Measurements from ENCODE around the gene SNX18. TPM values are rescaled to one million over a fixed set of nuclear protein-coding genes. Genes with fewer than 3 reads are reported as not detected.

The SNX18 gene
- total RNA-seq, 1 experiment from 2014 or later: 28.0 TPM

DNA sequence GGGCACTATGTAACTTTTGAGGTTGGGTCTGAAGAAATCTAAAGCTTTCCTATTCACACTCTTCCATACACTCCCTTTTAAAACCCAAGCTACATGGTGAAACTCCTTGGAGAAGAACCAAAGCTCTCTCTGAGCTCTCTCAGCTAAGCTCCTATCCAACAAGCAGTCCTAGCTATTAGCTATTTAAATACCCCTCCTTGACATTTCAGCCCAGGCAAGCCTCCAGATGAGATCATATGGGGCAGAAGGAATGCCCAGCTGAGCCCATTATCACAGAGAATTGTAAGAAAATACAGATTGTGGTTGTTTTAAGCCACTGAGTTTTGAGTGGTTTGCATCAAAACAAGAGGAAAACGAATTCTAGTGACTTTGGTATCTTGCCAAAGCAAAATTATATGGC lies 46.9 kb upstream of the SNX18 start:
- no peak for DNase-seq
- POLR2A ChIA-PET: no interaction called here
- Histone ChIP-seq H3K9me3 (peaks cover 5% of the 10 kb centered on the region; the same call in 1 of the 2 replicates), H3K4me1 (no peaks in the 10 kb centered on the region), H3K4me3 (ENCODE audit: low read depth, low read length) (no peak overlapping the region), H3K27me3 (replicated peaks; ENCODE audit: control insufficient read depth, insufficient read depth, low read length) (no peaks in the 10 kb centered on the region), H3K36me3 (ENCODE audit: control insufficient read depth, insufficient read depth, low read length) (no peaks in the 10 kb centered on the region)
- no peaks in the 10 kb centered on the region for H3K36me3 Mint-ChIP-seq (ENCODE audit: insufficient read depth, unreplicated experiment)
- H3K27me3 Mint-ChIP-seq (ENCODE audit: insufficient read depth, unreplicated experiment): no peaks in the 10 kb centered on the region
- CTCF ChIA-PET: no interaction called here
- intact Hi-C loops (cut with micrococcal nuclease; ENCODE audit: unreplicated experiment): no loop called here
- no peak overlapping the region for H3K4me3 Mint-ChIP-seq (ENCODE audit: unreplicated experiment)
- H3K9me3 Mint-ChIP-seq (ENCODE audit: unreplicated experiment): peaks cover 9% of the 10 kb centered on the region
- peaks cover 30% of the 10 kb centered on the region for H3K4me1 Mint-ChIP-seq (ENCODE audit: low read depth, unreplicated experiment)
- no TSS peak for BruUV-seq (replicated peaks)
- no peak overlapping the region for H3K27ac Mint-ChIP-seq (ENCODE audit: unreplicated experiment)
- TF ChIP-seq, protein P1, sequence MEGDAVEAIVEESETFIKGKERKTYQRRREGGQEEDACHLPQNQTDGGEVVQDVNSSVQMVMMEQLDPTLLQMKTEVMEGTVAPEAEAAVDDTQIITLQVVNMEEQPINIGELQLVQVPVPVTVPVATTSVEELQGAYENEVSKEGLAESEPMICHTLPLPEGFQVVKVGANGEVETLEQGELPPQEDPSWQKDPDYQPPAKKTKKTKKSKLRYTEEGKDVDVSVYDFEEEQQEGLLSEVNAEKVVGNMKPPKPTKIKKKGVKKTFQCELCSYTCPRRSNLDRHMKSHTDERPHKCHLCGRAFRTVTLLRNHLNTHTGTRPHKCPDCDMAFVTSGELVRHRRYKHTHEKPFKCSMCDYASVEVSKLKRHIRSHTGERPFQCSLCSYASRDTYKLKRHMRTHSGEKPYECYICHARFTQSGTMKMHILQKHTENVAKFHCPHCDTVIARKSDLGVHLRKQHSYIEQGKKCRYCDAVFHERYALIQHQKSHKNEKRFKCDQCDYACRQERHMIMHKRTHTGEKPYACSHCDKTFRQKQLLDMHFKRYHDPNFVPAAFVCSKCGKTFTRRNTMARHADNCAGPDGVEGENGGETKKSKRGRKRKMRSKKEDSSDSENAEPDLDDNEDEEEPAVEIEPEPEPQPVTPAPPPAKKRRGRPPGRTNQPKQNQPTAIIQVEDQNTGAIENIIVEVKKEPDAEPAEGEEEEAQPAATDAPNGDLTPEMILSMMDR (IDR thresholded peaks at IDR 0.05; ENCODE audit: insufficient read depth in 1 of 2, low read depth in 1 of 2, low read length in 1 of 2, severe bottlenecking in 1 of 2, unreplicated experiment in 1 of 2): no peak

- H3K36me3 Mint-ChIP-seq (ENCODE audit: insufficient read depth, unreplicated experiment): no peaks in the 10 kb centered on the region
- no TSS peak for BruUV-seq (replicated peaks)
- H3K36me3 ChIP-seq (ENCODE audit: control insufficient read depth, insufficient read depth, low read length): no peaks in the 10 kb centered on the region
- ChIA-PET POLR2A (interaction anchor here (0.7 kb wide), 1 partner anchor 435 kb away, joined by 3 read pairs; no protein-coding TSS in a partner anchor), CTCF (no interaction called here)
- no peaks in the 10 kb centered on the region for H3K27me3 ChIP-seq (replicated peaks; ENCODE audit: control insufficient read depth, insufficient read depth, low read length)
- DNase-seq: no peak
- no peaks in the 10 kb centered on the region for H3K27me3 Mint-ChIP-seq (ENCODE audit: insufficient read depth, unreplicated experiment)
- no peak overlapping the region for H3K4me3 ChIP-seq (ENCODE audit: low read depth, low read length)
- peaks cover 4% of the 10 kb centered on the region; the same call in 1 of the 2 replicates for H3K9me3 ChIP-seq
- H3K4me1 Mint-ChIP-seq (ENCODE audit: low read depth, unreplicated experiment): peaks cover 30% of the 10 kb centered on the region
- TF ChIP-seq, protein P1 (IDR thresholded peaks at IDR 0.05; ENCODE audit: insufficient read depth in 1 of 2, low read depth in 1 of 2, low read length in 1 of 2, severe bottlenecking in 1 of 2, unreplicated experiment in 1 of 2): no peak
- H3K27ac Mint-ChIP-seq (ENCODE audit: unreplicated experiment): no peak overlapping the region
- no peaks in the 10 kb centered on the region for H3K4me1 ChIP-seq
- H3K9me3 Mint-ChIP-seq (ENCODE audit: unreplicated experiment): peaks cover 6% of the 10 kb centered on the region
- intact Hi-C loops (cut with micrococcal nuclease; ENCODE audit: unreplicated experiment): no loop called here
- H3K4me3 Mint-ChIP-seq (ENCODE audit: unreplicated experiment): no peak overlapping the region
These were observed 46.2 kb upstream of the SNX18 start for GRCh38 chr5:54471398-54471797.

- peaks cover 7% of the 10 kb centered on the region for H3K9me3 Mint-ChIP-seq (ENCODE audit: unreplicated experiment)
- Histone ChIP-seq H3K4me1 (no peaks in the 10 kb centered on the region; the same call in 1 of the 2 replicates), H3K4me3 (ENCODE audit: low read depth, low read length) (no peak overlapping the region), H3K27me3 (replicated peaks; ENCODE audit: control insufficient read depth, insufficient read depth, low read length) (no peaks in the 10 kb centered on the region), H3K36me3 (ENCODE audit: control insufficient read depth, insufficient read depth, low read length) (no peaks in the 10 kb centered on the region), H3K9me3 (peaks cover 3% of the 10 kb centered on the region; the same call in 1 of the 2 replicates)
- no TSS peak for BruUV-seq (replicated peaks)
- CTCF ChIA-PET: no interaction called here
- no peak for DNase-seq
- H3K27me3 Mint-ChIP-seq (ENCODE audit: insufficient read depth, unreplicated experiment): no peaks in the 10 kb centered on the region
- TF ChIP-seq, protein P1 (IDR thresholded peaks at IDR 0.05; ENCODE audit: insufficient read depth in 1 of 2, low read depth in 1 of 2, low read length in 1 of 2, severe bottlenecking in 1 of 2, unreplicated experiment in 1 of 2): no peak
- POLR2A ChIA-PET: no interaction called here
- no peaks in the 10 kb centered on the region for H3K36me3 Mint-ChIP-seq (ENCODE audit: insufficient read depth, unreplicated experiment)
- intact Hi-C loops (cut with micrococcal nuclease; ENCODE audit: unreplicated experiment): no loop called here
- no peak overlapping the region for H3K4me3 Mint-ChIP-seq (ENCODE audit: unreplicated experiment)
- H3K27ac Mint-ChIP-seq (ENCODE audit: unreplicated experiment): no peak overlapping the region
- H3K4me1 Mint-ChIP-seq (ENCODE audit: low read depth, unreplicated experiment): peaks cover 14% of the 10 kb centered on the region
These were observed 40.9 kb upstream of the SNX18 start for GRCh38 chr5:54476682-54477081.
